ENCODE data around the gene TNRC18. TPM values are rescaled to one million over a fixed set of nuclear protein-coding genes. Genes with fewer than 3 reads are reported as not detected.
A peak's percentile ranks its signal among the peaks of the same experiment; 100 is the strongest.

The TNRC18 gene
- polyA plus RNA-seq, 3 donors, result 105 to 143 (median 134) TPM

DNA sequence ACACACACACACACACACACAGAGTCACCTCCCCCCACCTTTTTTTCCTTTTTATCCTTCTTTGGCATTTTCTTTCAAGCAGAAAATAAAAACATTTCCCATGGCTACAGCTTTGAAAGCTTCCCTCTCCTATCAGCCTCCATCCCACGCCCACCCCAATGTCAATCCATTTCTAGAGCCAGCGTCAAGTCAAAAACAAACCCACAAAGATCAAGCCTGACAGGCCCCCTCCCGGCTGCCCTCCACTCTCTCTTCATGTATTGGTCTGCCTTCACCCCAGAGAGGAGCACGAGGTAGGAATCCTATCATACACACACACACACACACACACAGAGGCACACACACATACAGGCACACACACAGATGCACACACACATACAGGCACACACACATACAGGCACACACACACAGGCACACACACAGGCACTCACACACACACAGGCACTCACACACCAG, 8.0 kb upstream of the TNRC18 start:
- no peak for DNase-seq (ENCODE audit: extremely low read depth in 1 of 11, low read depth in 9 of 11, low spot score in 4 of 11)

DNA sequence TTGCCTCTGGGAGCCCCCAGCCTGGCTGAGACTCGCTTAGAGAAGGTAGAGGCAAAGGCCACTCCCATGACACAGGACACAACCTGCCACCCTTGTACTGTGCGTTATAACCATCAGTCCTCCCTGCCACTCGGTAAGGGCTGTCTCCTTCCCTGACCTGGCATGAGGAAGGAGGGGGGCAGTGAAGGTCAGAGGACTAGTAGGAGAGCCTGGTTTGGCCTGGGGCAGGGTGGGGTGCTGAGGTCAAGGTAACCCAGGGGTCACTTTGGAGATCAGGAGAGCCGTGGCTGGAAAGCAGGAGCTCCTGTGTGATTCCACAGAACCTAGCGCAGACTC, 6.9 kb upstream of the TNRC18 start:
- no peak for DNase-seq (ENCODE audit: extremely low read depth in 1 of 11, low read depth in 9 of 11, low spot score in 4 of 11)

DNA sequence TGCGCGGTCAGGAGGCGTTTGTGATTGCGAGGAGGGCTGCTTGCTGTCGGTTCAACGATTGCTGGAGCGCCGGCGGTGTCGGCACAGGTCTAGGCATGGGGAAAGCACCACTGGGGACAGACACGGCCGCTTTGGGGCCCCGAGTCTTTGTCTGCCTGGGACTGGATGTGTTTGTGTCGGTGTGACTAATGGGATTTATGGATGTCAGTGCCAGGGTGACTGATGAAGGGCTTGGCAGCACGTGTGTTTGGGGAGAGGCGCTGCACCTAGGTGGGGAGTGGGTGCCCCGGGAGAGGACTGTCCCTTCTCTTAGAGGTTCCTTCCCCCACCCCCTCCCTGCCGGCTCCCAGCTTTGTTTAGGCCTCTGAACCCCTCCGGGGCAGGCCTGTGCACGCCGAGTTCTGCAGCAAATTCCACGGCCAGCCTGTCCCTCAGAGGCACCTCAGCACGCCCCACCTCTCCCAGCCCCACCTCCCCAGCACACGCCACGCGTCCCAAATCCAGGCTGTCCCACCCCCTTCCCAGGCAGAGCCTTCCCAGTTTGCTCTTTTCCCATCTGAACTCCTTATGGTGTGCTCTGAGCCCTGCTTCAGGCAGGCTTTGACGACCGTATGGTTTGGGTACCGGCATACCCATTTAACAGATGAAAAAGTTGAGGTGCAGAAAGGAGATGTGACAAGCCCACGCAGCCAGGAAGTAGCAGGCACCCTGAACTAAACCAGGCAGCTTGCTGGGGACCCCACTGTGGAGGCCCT, 6.4 kb upstream of the TNRC18 start:
- DNase-seq (ENCODE audit: extremely low read depth in 1 of 11, low read depth in 9 of 11, low spot score in 4 of 11), result peak in 2 of 11 donors; percentile 28 to 40

DNA sequence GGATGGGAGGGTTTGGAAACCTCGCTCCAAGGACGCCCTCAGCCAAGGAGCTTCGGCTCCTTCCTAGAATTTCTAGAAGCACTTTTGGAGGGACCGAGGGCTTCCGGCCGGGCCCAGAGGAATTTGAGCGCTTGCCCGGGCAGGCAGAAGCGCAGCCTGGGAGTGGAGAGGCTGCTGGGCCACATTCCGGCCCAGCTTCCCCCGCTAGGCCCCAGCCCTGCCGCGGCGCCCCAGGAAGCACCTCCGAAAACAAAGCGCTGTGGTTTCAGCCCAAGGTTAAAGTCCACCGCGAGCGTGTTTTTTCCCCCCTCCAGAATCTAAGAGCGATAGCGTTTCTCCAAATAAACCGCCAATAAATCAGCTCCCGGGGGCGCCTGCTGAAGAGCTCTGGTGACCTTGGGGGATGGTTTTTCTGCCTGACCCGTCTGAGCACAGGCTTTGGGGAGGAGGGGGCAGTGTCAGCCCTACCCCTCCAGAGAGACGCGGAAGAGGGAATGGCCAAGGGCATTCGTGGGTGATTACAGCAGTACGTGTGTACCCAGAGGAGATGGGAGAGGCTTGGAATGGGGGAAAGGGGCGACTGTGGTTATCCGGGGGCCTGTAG, 5.7 kb upstream of the TNRC18 start:
- DNase-seq (ENCODE audit: extremely low read depth in 1 of 11, low read depth in 9 of 11, low spot score in 4 of 11), result peak in 3 of 11 donors; percentile 62 to 66 (median 63)

DNA sequence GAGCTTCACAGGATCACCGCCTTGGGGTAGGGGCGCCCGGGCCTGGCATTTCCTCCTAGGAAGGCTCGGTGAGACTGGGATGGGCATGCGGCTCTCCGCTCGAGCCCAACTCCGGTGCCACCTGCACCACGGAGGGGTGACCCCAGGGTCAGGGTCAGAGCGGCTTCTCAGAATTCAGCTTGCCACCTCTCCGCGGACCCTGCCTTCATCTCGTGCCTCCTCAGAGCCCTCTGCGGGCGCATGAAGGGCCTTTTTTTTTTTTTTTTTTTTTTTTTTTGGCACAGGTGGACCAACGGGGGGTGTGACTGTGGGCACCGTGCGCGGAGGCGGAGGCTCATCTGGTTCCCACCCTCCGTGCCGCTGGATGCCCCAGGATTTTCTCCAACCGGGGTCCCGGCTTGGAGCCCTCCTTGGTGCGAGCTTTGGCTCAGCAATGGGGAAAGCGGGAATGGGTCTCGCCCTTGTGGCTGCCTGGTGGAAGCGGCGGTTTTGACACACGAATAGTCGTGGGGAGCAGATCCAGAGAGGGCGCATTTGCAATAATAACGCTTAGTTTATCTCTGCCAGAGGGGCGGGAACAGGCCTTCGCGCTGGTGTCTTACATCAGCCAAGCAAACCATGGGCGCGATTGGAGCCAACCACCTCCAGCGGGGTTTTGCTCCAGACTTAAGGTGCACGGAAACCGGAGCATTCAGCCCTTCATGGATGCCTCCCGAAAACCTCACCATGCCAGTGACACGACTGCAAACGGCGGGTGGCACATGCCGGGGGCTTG, 5.0 kb upstream of the TNRC18 start:
- DNase-seq (ENCODE audit: extremely low read depth in 1 of 11, low read depth in 9 of 11, low spot score in 4 of 11), result peak in 2 of 11 donors; percentile 25 to 31

DNA sequence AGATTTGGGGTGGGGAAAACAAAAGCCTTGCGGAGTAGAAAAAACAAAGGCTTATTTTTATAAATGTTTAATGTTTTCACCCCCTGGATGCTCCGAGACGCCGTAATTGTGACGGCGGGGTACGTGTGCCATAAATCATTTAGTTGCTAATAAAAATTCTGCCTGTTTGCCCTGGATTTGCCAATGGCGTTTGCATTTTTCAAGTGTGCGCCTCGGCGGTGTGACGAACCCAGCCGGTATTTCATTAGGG, 2.5 kb upstream of the TNRC18 start:
- peak in 1 of 11 donors; percentile 13 for DNase-seq (ENCODE audit: extremely low read depth in 1 of 11, low read depth in 9 of 11, low spot score in 4 of 11)

DNA sequence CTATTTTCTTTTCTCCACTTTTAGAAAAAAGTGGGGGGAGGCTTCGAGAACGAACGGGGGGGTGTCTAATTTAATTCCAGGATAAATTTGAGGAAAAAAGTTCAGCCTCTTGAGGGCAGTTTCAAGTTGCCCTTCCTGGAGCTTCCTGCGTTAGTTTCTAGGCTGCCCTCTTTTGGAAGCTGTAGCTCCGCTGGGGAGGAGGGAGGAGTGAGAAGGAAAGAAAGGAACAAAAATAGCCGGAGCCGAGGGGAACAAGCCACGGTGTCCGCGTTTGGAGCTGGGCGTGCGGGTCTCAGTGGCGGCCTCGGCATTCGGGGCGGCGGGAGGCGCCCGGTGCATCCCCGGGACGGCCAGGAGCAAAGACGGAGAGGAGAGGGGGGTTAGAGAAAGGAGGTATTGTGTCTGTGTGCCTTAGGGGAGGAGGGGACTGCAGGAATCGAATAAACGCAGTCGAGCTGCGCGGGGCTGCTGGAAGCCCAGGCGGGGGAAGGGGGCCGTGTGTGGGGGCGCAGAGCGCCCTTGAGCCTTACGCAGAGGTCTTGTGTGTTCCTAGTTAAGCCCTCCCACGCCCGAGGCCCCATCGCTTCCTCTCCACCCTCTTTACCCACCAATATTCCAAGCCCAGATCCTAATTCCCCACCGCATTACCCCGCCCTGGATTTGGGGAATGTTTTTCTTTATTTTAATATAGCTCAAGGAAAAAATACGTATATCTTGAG, 2.0 kb upstream of the TNRC18 start:
- peak in 7 of 11 donors; percentile 81 to 92 (median 89) for DNase-seq (ENCODE audit: extremely low read depth in 1 of 11, low read depth in 9 of 11, low spot score in 4 of 11)

DNA sequence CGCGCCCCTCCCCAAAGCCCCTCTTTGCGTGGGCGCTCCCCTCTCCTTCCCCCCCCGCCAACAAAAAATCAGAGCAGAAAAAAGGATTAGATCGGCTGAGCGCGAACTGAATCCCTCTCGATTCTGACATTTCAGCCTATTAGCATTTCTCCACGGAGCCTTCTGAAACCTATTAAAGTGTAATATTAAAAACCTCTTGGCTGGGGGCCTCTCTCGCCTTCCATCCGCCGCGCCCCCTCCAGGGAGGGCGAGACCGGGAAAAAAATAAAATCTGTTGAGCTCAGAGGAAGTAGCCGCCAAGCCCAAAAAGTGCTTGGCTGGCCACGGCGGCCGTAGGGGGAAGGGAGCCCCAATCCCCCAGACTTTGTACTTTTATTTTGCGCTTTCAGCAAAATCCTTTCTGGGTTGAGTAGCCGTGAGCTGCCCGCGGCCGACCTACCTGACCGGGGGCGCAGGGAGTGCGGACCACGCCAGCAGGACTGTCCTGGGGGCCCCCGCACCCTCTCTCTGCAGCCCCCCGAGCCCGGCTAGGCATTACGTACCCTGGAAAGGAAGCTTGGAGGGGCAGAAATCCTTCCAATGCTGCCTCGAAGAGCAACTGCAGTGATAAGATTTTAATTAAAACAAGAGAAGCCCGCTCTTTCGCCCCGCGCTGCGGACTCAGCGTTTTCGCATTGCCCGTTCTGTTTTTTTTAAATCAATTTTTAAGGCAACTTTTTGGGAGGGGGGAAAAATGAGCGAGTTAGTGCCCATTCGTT, 1.3 kb upstream of the TNRC18 start:
- peak in 3 of 11 donors; percentile 38 to 51 (median 49) for DNase-seq (ENCODE audit: extremely low read depth in 1 of 11, low read depth in 9 of 11, low spot score in 4 of 11)

DNA sequence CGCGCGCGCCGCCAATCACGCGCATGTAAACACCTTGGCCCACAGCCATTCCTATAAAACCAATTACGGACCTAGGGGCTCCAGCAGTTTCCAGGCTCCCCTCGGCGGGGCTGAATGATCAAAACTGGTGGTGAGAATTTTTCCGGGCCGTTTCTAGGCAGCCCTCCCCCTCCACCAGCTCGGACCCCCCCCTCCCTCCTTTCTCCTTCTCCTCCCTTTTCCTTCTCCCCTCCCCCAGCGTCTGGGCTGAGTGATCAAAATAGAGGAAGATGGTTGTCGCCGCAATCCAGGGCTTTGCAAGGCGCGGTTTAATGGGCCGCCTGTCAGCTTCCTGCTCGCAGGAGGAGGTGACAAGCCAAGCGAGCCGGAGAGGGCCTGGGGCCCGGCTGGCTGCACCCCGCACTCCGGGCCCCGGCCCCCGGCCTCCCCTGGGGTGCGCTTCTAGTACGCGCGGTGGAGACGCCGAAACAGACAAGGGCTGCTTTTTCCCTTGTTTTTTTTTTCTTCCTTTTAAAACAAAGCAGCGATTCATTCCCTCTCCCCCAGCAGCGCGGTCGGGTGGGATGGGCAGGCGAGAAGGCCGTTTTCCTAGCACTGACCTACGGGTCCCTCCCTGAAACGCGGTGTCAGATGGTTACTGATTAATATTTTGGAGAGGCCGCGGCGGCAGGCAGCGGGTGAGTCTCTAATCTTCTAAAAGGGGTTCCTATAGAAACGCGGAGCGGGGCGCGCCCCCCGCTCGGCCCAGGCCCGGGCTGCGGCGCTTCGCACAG, 528 bp upstream of the TNRC18 start:
- peak in 10 of 11 donors; percentile 98 to 100 (median 99) for DNase-seq (ENCODE audit: extremely low read depth in 1 of 11, low read depth in 9 of 11, low spot score in 4 of 11)

DNA sequence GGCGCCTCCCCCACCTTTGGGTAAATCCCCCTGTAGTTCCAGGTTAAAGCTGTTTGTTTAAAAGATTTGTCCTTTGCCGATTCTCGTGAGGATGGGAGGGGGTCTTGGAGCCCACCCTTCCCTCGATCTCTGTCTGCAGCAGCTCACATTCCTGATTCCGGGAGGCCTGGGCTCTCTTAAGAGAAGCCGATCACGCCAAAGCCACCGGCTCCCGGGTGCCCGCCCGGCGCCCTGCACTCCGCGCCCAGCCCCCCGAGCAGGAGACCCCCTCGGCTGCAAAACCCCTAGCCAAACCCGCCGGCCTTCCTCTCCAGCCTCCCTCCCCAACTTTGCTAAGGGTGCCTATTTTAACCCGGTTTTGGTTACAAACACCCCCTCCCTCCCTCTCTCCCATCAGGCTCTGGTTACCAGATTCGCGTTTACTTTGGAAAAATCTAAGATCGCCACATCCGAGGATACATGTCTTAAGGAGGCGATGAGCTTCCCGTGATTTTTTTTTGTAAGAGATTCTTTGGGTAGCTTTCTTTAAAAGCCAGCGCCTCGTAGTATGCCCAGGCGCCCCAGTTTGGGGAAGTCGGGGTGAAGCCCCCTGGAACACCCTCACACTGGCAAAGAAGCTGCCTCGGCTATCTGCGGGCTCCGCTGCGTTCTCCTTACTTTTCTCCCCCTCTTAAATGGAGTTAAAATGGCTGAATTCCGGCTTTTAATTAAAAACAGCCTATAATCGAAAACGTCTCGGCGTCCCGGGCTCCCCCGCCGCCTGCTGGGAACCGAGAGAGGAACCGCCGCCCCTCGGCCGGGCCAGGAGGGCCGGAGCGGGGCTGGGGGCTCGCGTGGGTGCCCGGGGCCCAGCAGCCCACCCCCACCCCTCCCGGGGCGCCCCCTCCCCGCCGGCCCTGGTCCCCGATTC, 983 bp downstream of the TNRC18 start:
- DNase-seq (ENCODE audit: extremely low read depth in 1 of 11, low read depth in 9 of 11, low spot score in 4 of 11), result peak in 1 of 11 donors; percentile 23

DNA sequence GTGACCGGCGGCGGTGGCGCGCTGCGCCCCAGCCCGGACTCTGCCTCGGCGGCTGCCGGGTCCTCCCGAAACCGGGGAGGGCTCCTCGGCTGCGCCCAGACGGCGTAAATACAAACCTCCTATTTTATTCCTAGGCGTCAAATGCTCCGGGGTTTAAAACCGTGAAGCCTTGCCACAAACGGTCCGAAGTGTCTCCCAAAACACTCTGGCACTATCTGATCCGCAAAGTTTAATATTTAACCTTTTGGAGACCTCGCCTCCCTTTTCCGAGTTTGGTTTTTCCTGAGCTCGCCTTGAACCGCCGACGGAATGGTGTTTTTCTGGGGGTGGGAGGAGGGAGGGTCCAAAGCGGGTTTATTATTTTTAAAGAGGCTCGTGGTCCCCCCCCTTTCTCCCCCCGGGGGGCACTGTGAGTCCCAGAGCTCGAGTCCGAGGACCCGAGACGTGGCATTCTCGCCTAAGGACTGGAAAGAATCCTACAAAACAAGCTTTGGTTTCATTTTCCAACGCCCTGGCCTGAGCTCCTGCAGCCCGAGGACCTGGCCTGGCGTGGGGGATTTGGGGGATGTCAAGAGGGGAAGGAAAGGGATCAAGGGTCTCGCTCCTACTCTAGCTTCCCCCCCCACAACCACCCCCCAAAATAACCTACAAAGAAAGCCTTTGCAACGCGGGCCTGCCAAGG, 1.8 kb downstream of the TNRC18 start:
- peak in 3 of 11 donors; percentile 42 to 55 (median 46) for DNase-seq (ENCODE audit: extremely low read depth in 1 of 11, low read depth in 9 of 11, low spot score in 4 of 11)

DNA sequence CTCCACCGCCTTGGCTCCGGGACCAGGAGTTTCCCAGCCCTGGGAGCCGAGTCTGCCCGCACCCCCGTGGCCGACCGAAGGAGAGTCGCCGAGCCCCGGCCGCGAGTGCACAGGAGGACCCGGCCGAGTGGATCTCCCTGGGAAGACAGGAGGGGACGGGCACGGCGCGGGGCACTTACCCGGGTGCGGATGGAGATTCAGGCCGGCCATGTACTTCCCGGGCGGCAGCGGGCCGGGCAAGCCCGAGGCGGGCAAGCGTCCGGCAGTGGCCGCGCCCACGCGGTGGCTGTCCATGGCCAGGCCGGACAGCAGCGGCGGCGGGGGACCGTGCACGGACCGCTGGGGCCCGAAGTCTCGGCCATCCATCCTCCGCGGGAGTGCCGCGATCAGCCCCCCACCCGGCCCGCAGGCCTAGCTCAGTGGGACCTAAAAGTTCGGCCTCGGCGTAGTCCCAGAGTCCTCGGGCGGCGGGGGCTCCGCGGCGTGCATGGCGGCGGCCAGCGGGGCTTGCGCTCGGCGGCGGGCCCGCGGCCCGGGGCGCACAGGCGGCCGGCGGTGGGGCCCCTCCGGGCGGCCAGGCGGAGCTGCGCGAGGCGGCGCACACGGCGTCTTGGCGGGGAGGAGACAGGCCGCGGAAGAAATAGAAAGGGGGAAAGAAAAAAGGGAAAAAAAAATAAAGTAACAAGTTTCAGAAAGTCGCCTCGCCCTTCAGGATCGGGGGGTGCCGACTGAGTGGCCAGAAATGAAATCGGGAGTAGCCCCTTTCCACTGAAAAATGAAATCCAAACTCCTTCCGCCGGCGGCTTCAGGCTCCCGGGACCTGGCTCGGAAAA, 2.5 kb downstream of the TNRC18 start:
- DNase-seq (ENCODE audit: extremely low read depth in 1 of 11, low read depth in 9 of 11, low spot score in 4 of 11), result no peak

DNA sequence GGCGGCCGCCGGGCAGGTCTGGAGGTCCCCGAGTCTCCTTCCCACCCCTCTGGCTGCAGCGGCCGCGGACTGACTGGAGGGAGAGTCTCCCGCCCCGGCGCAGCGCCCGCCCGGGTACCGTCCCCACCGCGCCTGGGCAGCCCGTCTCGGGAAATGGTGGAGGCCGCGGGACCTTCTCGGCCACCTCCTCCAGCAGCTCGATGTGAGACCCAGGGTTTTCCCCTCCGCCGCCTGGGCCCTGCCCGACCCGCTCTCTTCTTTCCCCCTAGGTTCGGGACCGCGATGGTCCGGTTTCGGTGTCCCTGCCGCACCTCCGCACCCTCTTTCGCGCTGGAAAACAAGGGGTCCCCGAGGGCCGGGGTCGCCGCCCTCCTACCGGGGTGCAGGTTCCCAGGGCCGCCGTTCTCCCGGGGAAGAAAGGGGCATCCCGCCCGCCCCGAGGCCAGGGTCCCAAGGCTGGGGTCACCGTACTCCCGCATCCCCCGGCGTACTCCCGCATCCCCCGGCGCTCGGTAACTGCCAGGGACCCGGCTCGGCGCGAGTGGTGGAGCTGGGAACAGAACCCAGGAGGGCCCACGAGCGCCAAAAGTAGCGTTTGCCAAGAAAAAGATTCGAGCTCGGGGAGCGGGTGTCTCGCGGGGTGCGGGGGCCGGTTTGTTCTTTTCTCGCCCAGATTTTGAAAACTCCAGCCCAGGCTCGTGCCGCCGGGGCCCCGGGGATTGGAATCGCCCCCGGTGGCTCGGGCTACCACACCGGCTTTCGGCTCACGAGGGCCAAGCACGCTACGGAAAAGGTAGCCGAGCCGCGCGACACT, 3.4 kb downstream of the TNRC18 start:
- DNase-seq (ENCODE audit: extremely low read depth in 1 of 11, low read depth in 9 of 11, low spot score in 4 of 11), result no peak

DNA sequence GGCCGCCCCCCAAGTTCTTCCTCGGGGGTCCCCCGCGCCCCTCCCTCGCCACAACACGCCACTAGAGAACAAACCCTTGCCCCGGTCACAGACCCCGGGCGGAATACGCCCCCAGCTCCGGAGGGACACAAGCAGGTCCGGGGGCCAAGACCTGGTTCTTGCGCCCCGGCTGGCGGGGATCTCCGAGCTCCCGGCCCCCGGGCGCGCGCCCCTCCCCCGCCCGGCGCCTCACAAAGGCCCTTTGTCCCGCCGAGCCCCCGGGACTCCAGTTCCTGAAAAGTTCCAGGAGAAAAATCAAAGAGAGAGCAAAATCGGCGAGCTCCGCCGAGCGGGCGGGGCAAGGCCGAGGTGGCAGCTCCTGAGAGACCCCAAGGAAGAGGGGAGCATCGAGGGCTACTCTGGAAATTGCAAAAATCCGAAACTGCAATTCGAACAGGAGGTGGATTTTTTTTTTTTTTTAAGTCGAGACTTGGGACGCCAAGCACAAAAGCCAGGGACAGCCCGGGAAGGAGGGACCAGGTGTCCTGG, 4.0 kb downstream of the TNRC18 start:
- peak in 2 of 11 donors; percentile 18 to 20 for DNase-seq (ENCODE audit: extremely low read depth in 1 of 11, low read depth in 9 of 11, low spot score in 4 of 11)

DNA sequence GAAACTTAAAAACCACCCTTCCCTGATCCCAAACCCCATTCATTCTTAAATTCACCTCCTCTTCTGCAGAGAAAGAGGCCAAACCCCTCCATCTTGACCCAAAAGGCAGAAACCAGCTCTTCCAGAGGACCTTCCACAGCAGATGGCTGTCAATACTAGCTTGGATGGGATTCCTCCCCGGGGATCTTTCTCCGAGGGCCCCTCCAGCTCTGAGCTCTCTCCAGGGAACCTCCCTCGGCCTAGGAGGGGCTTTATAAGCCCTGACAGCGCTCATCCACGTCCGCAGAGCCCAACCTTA, 5.4 kb downstream of the TNRC18 start:
- DNase-seq (ENCODE audit: extremely low read depth in 1 of 11, low read depth in 9 of 11, low spot score in 4 of 11), result no peak
